Neuronal stem cell (in vitro differentiated cells): ENCODE measurements around the gene HPCA.

Experiments
- DNase-seq: peaks from one replicate; pipeline ENCODE4 v3.0.0-alpha.2; 2013; ENCODE audit warnings: low spot score
- H2AFZ ChIP-seq: one replicate; pipeline ENCODE4 v1.6.1; 2013; ENCODE audit warnings: mild to moderate bottlenecking, low read length, inconsistent platforms
- H2AK5ac ChIP-seq: 2 replicates; pipeline ENCODE4 v1.6.1; 2013; ENCODE audit warnings: low read depth, mild to moderate bottlenecking, inconsistent platforms, low read length, moderate library complexity, mixed read lengths
- H2BK120ac ChIP-seq: 2 replicates; pipeline ENCODE4 v1.6.1; 2013; ENCODE audit warnings: low read depth, mild to moderate bottlenecking, inconsistent platforms, low read length, moderate library complexity, mixed read lengths
- H2BK12ac ChIP-seq: one replicate; pipeline ENCODE4 v1.6.1; 2013; ENCODE audit warnings: low read length, inconsistent platforms
- H2BK15ac ChIP-seq: 2 replicates; pipeline ENCODE4 v1.6.1; 2013; ENCODE audit warnings: mild to moderate bottlenecking, low read length, inconsistent platforms, mixed read lengths
- H2BK5ac ChIP-seq: one replicate; pipeline ENCODE4 v1.6.1; 2013; ENCODE audit warnings: inconsistent platforms, mild to moderate bottlenecking, low read length, moderate library complexity
- H3K14ac ChIP-seq: one replicate; pipeline ENCODE4 v1.6.1; 2013; ENCODE audit warnings: low read length, inconsistent platforms
- H3K18ac ChIP-seq: 2 replicates; pipeline ENCODE4 v1.6.1; 2013; ENCODE audit warnings: low read length, inconsistent platforms
- H3K23ac ChIP-seq: 2 replicates; pipeline ENCODE4 v1.6.1; 2013; ENCODE audit warnings: low read depth, mild to moderate bottlenecking, mixed read lengths, low read length, inconsistent platforms; ENCODE audit not compliant: poor library complexity
- H3K27ac ChIP-seq: replicated peaks from 3 replicates; pipeline ENCODE4 v1.5.1; 2013; ENCODE audit warnings: low read length, inconsistent platforms
- H3K27me3 ChIP-seq, 3 experiments: 2 replicates each; pipeline ENCODE4 v1.6.1; 2013; ENCODE audit warnings: low read length in 3 of 3, mild to moderate bottlenecking in 2 of 3, inconsistent platforms in 1 of 3, low read depth in 1 of 3, mixed read lengths in 1 of 3, moderate library complexity in 1 of 3; ENCODE audit not compliant: control insufficient read depth in 3 of 3, insufficient read depth in 3 of 3
- H3K36me3 ChIP-seq, 2 donors: replicated peaks in 1 of 2; 2 replicates each; pipeline ENCODE4 v1.6.1; 2013; ENCODE audit warnings: low read length in 2 of 2; ENCODE audit not compliant: control insufficient read depth in 2 of 2, insufficient read depth in 2 of 2
- H3K4ac ChIP-seq: 2 replicates; pipeline ENCODE4 v1.6.1; 2013; ENCODE audit warnings: inconsistent platforms, mild to moderate bottlenecking, low read length, moderate library complexity
- H3K4me1 ChIP-seq, 2 donors: 1 replicate in 1 of 2; 2 replicates in 1 of 2; pipeline ENCODE4 v1.6.1; 2013; ENCODE audit warnings: low read length in 2 of 2, low read depth in 1 of 2; ENCODE audit not compliant: control insufficient read depth in 2 of 2, insufficient read depth in 1 of 2
- H3K4me2 ChIP-seq: one replicate; pipeline ENCODE4 v1.6.1; 2013; ENCODE audit warnings: mild to moderate bottlenecking, low read length, inconsistent platforms; ENCODE audit not compliant: insufficient read depth, poor library complexity, severe bottlenecking
- H3K4me3 ChIP-seq, 2 donors: 2 replicates each; pipeline ENCODE4 v1.5.1; 2013; ENCODE audit warnings: low read length in 2 of 2, mild to moderate bottlenecking in 2 of 2, inconsistent platforms in 1 of 2, moderate library complexity in 1 of 2
- H3K79me1 ChIP-seq: one replicate; pipeline ENCODE4 v1.6.1; 2013; ENCODE audit warnings: low read depth, mild to moderate bottlenecking, inconsistent platforms, low read length, moderate library complexity
- H3K9ac ChIP-seq: one replicate; pipeline ENCODE4 v1.6.1; 2013; ENCODE audit warnings: mild to moderate bottlenecking, low read depth, low read length, inconsistent platforms; ENCODE audit not compliant: poor library complexity
- H3K9me3 ChIP-seq, 2 donors: replicated peaks in 1 of 2; 2 replicates each; pipeline versions ENCODE3 to v1.6.1; 2013; ENCODE audit warnings: low read length in 2 of 2, mild to moderate bottlenecking in 2 of 2, inconsistent platforms in 1 of 2, low read depth in 1 of 2, mixed read lengths in 1 of 2, moderate library complexity in 1 of 2; ENCODE audit not compliant: control insufficient read depth in 2 of 2, insufficient read depth in 1 of 2
- H4K8ac ChIP-seq: one replicate; pipeline ENCODE4 v1.6.1; 2013; ENCODE audit warnings: low read depth, mild to moderate bottlenecking, inconsistent platforms, low read length, moderate library complexity
- H4K91ac ChIP-seq: one replicate; pipeline ENCODE4 v1.6.1; 2013; ENCODE audit warnings: low read length, low read depth, mild to moderate bottlenecking, inconsistent platforms; ENCODE audit not compliant: poor library complexity
- WGBS, 2 donors: extraction: QIAGEN DNeasy Blood & Tissue Kit; methylation state at CpG; one replicate each; pipeline ENCODE4 v1.1.7; 2013; ENCODE audit warnings: missing lambda C conversion rate in 2 of 2, mixed read lengths in 1 of 2; ENCODE audit not compliant: insufficient read length in 2 of 2, insufficient replicate concordance in 1 of 2; ENCODE audit errors: extremely low coverage in 2 of 2; 5-methylcytosine and 5-hydroxymethylcytosine counted together

HPCA gene

DNA sequence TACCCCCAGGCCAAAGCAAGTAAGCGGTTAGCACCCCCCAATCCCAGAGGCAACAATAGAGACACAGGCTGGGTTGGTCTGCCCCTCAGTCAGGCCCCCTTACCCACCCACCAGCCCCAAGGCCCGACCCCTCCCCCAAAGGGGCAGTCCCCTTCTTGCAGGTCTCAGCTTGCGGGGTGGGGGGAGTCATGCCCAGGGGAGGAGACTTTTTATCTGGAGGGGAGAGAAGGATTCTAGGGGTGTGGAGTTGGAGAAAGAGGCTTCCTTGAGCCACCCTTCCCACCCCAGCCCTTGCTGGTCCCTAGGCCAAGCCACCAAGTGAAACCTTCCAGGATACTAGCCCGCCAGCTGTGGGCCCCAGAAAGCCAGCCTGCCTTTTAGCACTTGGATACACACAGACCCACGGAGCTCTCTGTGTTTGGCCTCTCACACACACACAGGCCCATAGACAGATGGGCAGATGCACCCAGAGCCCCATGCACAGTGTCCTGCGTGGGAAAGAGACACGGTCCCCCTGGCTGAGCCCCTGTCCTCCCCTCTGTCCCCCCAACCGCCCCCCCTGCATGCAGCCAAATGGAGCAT, 7.8 kb downstream of the HPCA start:
- no peak overlapping the region for H3K23ac ChIP-seq
- no peaks in the 10 kb centered on the region for H3K36me3 ChIP-seq
- peak overlapping the region; percentile 86 for H3K4me2 ChIP-seq
- H4K91ac ChIP-seq: no peak overlapping the region
- peak overlapping the region; percentile 53 to 81 for H3K4me3 ChIP-seq
- H2AFZ ChIP-seq: peak overlapping the region; percentile 96
- no peak overlapping the region for H3K14ac ChIP-seq
- H3K27ac ChIP-seq: peak overlapping the region; percentile 82
- H4K8ac ChIP-seq: no peak overlapping the region
- H3K79me1 ChIP-seq: peaks cover 8% of the 10 kb centered on the region
- peaks cover 0 to 64% (median 8%) of the 10 kb centered on the region in 3 experiments for H3K27me3 ChIP-seq
- peak overlapping the region; percentile 54 for H2BK5ac ChIP-seq
- H3K9ac ChIP-seq: no peak overlapping the region
- no peak overlapping the region for H3K4ac ChIP-seq
- H2BK12ac ChIP-seq: no peak overlapping the region
- H2BK120ac ChIP-seq: peak overlapping the region; percentile 90
- H3K4me1 ChIP-seq: peaks cover 11 to 12% of the 10 kb centered on the region in 2 donors
- peak overlapping the region; percentile 88 for H2BK15ac ChIP-seq
- no CpG with 5 or more reads among the region's 8 CpGs for WGBS, 2 donors
- DNase-seq: no peak
- peak overlapping the region; percentile 97 for H3K18ac ChIP-seq
- peaks cover 0 to 3% of the 10 kb centered on the region in 2 donors for H3K9me3 ChIP-seq
- H2AK5ac ChIP-seq: peak overlapping the region; percentile 58

DNA sequence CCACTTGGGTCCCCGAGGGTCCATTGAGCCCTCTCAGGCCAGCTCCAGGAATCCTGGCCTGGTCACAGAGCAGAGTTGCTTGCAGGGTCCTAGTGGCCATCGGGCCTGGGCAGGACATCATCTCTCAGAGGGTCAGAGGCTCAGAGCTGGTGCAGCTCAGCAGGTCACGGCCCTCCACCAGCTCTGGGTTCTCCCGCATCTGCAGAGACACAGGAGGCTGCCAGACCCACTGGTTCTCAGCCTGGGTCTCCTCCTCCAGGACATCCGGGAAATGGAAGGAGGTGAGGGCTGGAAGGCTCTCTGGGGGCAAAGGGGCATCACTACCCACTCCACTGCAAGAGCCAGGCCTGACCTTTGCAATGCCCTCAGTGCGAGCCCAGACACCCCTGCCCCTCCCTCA, 8.4 kb downstream of the HPCA start:
- Histone ChIP-seq H3K27me3 (peaks cover 0 to 69% (median 11%) of the 10 kb centered on the region in 3 experiments), H3K9ac (peak overlapping the region; percentile 7), H3K9me3 (peaks cover 0 to 3% of the 10 kb centered on the region in 2 donors), H3K23ac (peak overlapping the region; percentile 4), H2BK12ac (no peak overlapping the region), H4K91ac (no peak overlapping the region), H2BK120ac (no peak overlapping the region), H2AFZ (peak overlapping the region; percentile 96), H3K18ac (peak overlapping the region; percentile 33), H2BK15ac (peak overlapping the region; percentile 89), H3K36me3 (no peaks in the 10 kb centered on the region), H3K14ac (no peak overlapping the region), H4K8ac (no peak overlapping the region), H3K27ac (no peak overlapping the region), H3K4me1 (peaks cover 11 to 12% of the 10 kb centered on the region in 2 donors), H3K4me3 (no peak overlapping the region), H3K79me1 (peaks cover 8% of the 10 kb centered on the region), H2BK5ac (peak overlapping the region; percentile 60), H3K4ac (no peak overlapping the region), H2AK5ac (peak overlapping the region; percentile 58), H3K4me2 (no peak overlapping the region)
- no CpG with 5 or more reads among the region's 6 CpGs for WGBS, 2 donors
- no peak for DNase-seq

DNA sequence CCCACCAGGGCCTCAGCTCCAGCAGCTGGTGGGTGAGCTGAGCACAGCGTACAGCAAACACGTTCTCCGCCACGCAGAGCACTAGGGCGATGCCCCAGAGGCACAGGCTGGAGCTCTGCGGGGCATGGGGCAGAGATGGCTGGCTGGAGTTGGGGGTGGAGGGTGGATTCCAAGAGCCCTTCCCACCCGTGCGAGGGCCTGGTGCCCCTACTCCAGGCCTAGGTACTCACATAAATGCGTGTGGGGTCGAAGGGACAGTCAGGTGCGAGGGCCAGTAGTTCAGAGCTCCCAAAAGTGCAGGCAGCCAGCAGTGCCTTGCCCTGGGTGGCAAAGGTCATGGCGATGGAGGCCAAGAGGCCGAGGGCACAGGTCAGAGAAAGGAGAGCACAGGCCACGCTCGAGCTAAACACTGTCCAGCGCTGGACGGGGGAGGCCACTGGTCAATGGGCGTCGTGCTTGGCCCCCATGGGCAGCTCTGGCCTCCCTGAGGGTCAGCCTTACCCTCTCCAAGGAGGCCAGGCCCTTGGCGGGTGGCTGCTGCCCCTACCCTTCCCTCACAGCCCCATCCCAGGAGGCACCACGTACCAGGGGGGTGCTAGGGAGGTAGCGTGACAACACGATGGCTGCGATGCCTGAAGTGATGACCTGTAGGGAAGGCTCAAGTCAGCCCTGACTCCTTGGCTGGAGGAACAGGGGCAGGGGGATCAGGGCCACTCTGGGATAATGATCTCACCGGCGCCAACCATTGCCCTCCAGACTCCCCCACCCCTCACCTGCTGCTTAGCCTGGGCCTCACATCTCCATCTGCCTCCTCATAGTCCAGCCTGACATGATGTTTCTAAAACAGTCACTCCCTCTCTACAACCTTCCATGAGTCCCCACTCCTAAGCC, 9.3 kb downstream of the HPCA start:
- H2BK5ac ChIP-seq: peak overlapping the region; percentile 60
- WGBS, 2 donors: no CpG with 5 or more reads among the region's 26 CpGs

DNA sequence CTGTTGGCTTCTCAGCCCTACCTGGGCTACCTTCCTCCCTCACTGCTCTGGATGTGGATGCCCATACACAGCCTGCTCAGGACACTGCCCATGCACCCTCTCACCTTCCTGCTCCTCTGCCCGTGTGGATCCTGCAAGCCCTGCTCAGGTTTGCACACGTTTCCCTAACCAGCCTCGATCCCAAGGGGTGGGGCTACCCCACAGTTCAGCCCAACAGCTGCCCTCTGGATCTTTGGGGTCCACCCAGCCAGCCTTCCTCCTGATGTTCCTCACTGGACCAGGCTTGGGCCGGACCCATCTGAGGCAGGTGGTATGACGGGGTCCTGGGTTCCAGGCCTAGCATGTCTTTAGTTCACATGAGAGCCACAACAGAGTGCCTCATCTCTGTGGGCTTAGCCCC, 10.2 kb downstream of the HPCA start:
- Histone ChIP-seq H3K4ac (no peak overlapping the region), H2AFZ (no peak overlapping the region), H3K79me1 (peaks cover 5% of the 10 kb centered on the region), H3K23ac (peak overlapping the region; percentile 58), H3K27ac (no peak overlapping the region), H3K14ac (no peak overlapping the region), H3K4me3 (no peak overlapping the region), H3K9me3 (peaks cover 0 to 5% of the 10 kb centered on the region in 2 donors), H3K36me3 (no peaks in the 10 kb centered on the region), H3K27me3 (peaks cover 10 to 80% (median 28%) of the 10 kb centered on the region in 3 experiments), H2BK12ac (no peak overlapping the region), H3K9ac (no peak overlapping the region), H2BK120ac (no peak overlapping the region), H3K18ac (peak overlapping the region; percentile 45), H3K4me1 (peaks cover 11 to 17% of the 10 kb centered on the region in 2 donors), H3K4me2 (no peak overlapping the region), H4K8ac (no peak overlapping the region), H4K91ac (no peak overlapping the region), H2BK15ac (peak overlapping the region; percentile 39), H2BK5ac (no peak overlapping the region), H2AK5ac (peak overlapping the region; percentile 58)
- WGBS, 2 donors: no CpG with 5 or more reads among the region's 5 CpGs
- no peak for DNase-seq

More for the DNA sequence above, 9.3 kb downstream of the HPCA start:
- Histone ChIP-seq H3K23ac (peak overlapping the region; percentile 62), H3K9ac (peak overlapping the region; percentile 72), H4K8ac (no peak overlapping the region), H3K18ac (peak overlapping the region; percentile 89), H3K27ac (no peak overlapping the region), H3K36me3 (no peaks in the 10 kb centered on the region), H4K91ac (no peak overlapping the region), H2BK15ac (peak overlapping the region; percentile 89), H2AFZ (no peak overlapping the region), H3K4me3 (no peak overlapping the region), H3K9me3 (peaks cover 0 to 5% of the 10 kb centered on the region in 2 donors), H3K4me1 (peaks cover 11 to 15% of the 10 kb centered on the region in 2 donors), H3K79me1 (peaks cover 8% of the 10 kb centered on the region), H3K27me3 (peaks cover 6 to 78% (median 20%) of the 10 kb centered on the region in 3 experiments), H2AK5ac (peak overlapping the region; percentile 58), H2BK12ac (peak overlapping the region; percentile 95), H3K4ac (no peak overlapping the region), H2BK120ac (peak overlapping the region; percentile 72), H3K4me2 (no peak overlapping the region), H3K14ac (peak overlapping the region; percentile 50)
- no peak for DNase-seq
